ENCODE data around the gene ASTN2. TPM values are rescaled to one million over a fixed set of nuclear protein-coding genes. Genes with fewer than 3 reads are reported as not detected.

ASTN2 gene
- total RNA-seq, 1 donor from 2014 or later = 9.7 TPM

GRCh38 chr9:117414220-117414905, 494 bp downstream of the ASTN2 start:
- DNase-seq = peak; percentile 41

DNA sequence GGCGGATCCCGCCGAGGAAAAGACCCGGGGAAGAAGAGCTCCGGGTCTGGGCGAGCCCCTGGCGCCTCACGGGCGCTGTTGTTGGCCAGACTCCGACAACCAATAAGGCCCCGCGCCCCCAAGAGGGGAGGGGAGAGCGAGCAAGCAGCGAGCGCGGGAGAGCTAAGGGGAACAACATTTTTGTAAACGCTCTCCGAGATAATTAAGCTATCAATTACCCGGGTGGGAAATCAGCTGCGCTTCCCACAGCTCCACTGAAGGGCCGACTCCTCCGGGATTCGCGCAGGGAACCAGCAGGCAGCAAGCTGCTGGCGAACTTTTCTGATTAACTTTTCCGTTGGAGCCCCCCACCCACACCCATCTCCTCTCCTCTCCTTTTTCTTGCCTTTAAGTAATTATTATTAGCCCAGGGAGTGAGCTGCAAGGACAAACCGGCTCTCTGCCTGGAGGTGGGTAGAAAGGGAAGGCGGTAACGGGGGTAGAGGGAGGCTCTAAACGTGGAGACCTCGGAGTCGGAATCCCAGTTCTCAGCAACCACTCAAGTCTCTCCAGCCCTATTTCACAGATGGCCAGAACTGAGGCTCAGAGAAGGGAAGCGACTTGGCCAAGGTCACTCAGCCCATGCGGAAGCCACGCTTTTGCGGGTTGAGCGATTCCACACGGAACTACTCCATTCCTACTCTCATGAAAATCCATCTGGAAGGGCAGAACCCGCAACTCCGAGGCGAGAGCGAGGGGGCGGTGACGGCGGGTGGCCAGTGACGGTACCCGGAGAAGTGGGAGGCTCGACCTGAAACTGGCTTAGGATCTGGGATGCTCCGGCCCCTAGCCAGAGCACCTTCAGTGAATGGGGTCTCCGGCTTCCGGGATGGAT, 1.3 kb downstream of the ASTN2 start:
- DNase-seq = no peak

- no peak for DNase-seq
These were observed 2.0 kb downstream of the ASTN2 start for GRCh38 chr9:117412841-117413240.

DNA sequence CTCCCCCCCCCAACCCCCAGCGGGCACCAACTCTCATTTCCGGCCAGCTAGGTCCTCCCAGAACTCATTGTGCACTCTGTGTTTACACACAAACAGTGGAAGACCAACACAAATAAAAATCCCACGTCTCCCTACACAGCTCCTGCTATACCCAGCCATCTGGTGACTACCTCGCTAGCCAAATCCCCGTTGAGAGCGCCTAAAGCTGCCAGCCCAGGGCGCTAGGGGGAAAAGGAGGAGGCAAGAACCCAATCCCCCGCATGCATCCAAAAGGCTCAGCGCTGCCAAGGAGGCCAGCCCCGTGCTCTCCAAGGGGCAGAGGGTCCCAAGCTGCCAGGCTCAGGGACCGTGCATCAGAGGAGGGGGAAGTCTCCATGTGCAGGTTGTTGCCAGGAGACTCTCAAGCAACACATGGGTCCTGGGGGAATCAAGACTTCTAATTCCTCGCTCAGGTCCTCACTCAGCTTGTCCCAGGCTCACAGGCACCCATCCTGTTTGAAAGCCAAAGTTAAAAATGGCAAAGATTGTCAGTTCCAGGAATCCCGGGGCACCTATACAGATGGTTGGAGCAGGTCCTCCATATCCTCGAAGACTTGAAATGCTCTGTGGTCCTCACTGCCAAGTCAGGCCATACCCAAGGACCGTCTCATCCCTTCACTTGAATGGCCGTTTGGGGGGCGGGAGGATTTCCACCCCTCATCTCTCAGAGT, 2.7 kb downstream of the ASTN2 start:
- no peak for DNase-seq

DNA sequence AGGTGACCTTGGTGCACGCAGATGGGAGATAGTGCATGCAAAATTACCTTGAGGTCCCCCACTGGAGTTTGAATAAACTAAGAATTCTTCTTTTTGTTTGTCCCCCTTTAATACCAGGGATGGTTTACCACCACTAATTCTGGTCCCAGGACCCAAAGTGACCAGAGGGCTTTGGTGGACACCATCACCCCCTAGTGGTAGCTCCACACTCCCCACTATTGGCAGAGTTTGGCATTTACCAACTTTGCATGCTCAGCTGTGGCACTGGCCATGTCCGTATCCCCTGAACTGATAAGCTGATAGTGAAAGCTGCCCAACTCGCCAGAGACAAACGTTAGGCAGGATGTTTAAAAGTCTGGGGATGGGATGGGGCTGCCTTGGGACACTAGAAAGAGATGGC, 3.3 kb downstream of the ASTN2 start:
- peak; percentile 48 for DNase-seq

GRCh38 chr9:117409321-117409720, 5.5 kb downstream of the ASTN2 start:
- DNase-seq = no peak

DNA sequence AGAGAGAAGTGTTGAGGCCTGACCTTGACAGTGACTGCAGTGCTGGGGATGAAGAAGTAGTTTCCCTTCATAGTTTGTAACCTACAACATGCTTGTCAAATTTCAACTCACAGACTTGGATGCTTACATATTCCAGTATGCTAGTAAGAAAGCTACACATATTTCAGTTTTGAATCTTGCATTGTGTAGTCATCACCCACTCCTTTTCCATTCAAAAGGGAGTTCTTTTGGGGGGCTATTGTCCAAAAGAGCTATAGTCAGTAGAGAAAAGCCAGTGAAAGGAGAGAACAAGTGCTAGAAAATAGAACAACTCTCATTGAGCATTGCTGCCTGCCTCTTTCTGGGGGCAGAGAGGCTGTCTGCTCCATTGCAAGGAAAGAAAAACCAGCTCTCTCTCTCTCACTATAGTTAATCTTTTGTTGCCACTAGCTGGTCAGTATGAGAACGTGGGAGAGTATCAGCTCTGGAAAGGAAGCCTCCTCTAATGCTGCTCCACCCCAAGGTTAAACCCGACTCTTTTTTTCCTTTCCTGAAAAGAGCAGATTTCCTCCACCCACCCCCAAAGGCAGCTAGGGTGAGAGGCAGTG, 7.3 kb downstream of the ASTN2 start:
- no peak for DNase-seq

GRCh38 chr9:117405950-117406705, 8.7 kb downstream of the ASTN2 start:
- no peak for DNase-seq

GRCh38 chr9:117403848-117404247, 11.0 kb downstream of the ASTN2 start:
- DNase-seq = no peak

- peak; percentile 71 for DNase-seq
These were observed 11.4 kb downstream of the ASTN2 start for GRCh38 chr9:117403403-117403811.

DNA sequence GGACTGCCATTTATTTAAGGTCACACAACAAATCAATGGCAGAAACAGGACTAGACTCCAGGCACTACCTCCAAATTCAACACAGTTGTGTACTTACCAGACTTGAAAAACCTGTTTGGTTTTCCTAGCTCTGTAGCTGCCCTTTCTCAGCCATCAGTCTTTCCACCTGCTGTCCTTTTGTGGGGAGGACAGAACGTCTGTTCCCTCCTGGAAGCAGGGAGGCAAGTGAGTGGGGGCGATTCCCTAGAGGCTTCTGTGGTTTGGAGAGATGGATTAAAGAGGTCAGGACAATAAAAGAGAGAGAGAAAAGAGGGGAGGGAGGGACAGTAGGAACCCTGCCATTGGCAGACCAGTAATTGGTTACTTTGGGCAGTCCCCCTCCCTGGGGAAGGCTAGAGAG, 14.7 kb downstream of the ASTN2 start:
- no peak for DNase-seq

DNA sequence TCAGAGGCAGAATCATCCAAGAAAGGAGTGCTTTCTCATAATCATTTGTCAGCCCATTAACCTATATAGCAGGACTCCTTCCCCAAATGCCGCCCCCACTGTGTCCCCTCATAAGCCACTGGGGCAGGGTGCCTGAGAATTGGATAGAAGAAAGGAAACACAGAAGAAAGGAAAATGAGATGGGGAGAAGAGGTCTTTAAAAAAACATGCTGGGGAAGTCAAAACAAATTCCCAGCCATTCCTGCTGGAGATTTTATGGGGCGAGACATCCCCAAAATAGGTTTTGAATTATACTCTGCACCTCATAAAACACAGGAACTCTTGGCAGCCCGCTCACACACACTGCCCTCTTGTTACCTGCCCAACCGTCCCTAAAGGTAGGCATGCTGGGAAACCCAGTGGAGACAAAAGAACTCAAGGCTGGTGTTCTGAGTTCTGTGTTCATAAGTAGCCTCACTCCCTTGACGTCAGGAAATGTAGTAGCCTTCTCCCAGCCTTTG, 19.7 kb downstream of the ASTN2 start:
- no peak for DNase-seq

DNA sequence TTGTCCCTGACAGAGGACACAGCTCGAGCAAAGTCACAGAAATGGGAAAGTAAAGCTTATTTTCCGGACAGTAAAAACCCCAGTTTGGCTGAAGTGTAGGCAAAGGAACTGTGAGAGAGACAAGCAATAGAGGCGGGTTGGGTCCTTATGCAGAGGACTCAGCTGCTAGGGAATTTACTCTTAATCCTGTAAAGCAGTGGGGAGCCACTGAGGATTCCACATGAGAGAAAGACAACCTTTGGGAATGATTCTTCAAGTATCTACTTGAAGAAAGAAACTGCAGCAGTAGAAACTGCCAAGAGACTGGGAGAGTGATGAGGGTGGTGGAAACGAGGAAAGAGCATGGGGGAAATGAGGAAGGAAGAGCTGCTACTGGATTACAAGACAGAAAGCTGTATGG, 20.2 kb downstream of the ASTN2 start:
- DNase-seq = no peak

- DNase-seq = no peak
These were observed 21.9 kb downstream of the ASTN2 start for GRCh38 chr9:117392992-117393391.

GRCh38 chr9:117387422-117387821, 27.4 kb downstream of the ASTN2 start:
- no peak for DNase-seq

DNA sequence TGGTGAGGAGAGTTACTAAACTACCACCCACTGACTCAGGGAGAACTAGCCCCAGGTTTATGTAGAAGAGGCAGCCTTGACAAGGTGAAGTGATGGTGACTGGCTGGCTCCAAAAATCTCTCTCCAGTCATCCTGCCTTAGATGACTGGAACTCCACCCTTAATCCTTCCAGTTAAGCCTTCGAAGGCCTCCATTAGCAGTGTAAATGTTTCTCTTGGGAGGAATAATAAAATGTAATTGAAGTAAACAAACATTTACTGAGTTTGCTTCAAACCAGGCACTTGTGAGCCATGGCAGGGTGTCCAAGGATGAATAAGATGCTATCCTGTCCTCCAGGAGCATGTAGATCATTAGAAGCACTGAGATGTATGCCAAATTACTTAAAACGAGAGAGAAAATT, 35.5 kb downstream of the ASTN2 start:
- no peak for DNase-seq

DNA sequence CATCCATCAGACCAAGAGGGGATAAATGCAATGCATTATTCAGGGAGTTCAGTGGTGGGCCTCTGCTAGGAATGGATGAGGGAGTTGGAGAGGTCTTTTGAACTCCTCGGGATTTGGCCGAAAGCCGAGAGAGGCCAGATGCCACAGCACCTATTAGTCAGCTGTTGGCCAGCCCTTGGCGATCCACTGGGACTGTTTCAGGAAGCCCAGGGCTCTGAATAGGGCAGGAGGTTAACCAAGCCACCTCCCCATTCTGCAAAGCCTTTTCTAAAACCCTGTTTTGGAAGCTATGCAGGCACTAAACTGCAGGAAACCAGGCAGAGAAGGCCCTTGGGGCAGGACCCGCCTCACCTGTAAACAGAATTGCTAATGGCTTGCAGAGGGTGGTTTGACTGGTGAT, 37.8 kb downstream of the ASTN2 start:
- DNase-seq = no peak

- DNase-seq = no peak
These were observed 38.9 kb downstream of the ASTN2 start for GRCh38 chr9:117375956-117376355.

- no peak for DNase-seq
These were observed 40.7 kb downstream of the ASTN2 start for GRCh38 chr9:117374076-117374725.

DNA sequence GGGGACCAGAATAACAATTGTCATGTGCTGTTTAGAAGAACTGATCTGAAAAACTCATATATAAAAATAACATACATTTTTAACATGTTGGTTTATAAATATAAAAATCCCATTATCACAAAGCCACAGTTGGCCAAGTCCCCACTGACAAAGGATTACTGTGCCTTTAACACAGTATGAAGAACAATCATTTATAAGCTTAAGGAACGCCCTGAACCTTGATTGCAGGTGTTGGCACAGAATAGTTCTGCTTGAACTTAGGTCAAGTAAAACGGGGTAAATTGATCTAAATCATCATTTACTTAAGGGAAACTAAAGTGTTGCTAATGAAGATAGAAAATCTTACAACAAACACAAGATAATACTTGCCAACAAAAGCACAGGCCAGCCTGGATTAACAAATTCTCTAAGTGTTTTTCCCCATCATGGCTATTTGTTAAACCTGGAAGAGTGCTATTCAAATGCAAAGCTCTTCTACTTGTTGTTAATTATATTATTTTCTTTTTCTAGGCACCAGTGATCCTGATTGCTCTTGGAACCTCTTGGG, 46.1 kb downstream of the ASTN2 start:
- DNase-seq = no peak

GRCh38 chr9:117365438-117365837, 49.4 kb downstream of the ASTN2 start:
- DNase-seq = no peak
